HepG2 (cell line): ENCODE results near the gene STK11. TPM values are rescaled to one million over a fixed set of nuclear protein-coding genes. Genes with fewer than 3 reads are reported as not detected.

ENCODE experiments used
- BORCS8-MEF2B ChIP-seq: sonication (generic); formaldehyde crosslinking; IDR thresholded peaks from 2 replicates; pipeline ENCODE4 v1.8.0; 2022; ENCODE audit warnings: mild to moderate bottlenecking, missing genetic modification reagents
- FOXM1 ChIP-seq: sonication (generic); formaldehyde crosslinking; IDR thresholded peaks from 2 replicates; pipeline ENCODE4 v1.5.0; 2020; ENCODE audit warnings: missing genetic modification reagents
- KDM5A ChIP-seq: fragments of 200-600 bp; sonication (generic); IDR thresholded peaks from 2 replicates; pipeline ENCODE4 v1.7.0; 2018; ENCODE audit warnings: antibody characterized with exemption, mild to moderate bottlenecking, low read length, borderline replicate concordance
- KLF9 ChIP-seq: IDR thresholded peaks from 2 replicates; pipeline ENCODE4 v1.6.1; 2016; ENCODE audit warnings: low read depth
- RFXAP ChIP-seq: sonication (generic); formaldehyde crosslinking; IDR thresholded peaks from 2 replicates; pipeline ENCODE4 v1.4.0; 2020; ENCODE audit warnings: missing genetic modification reagents, borderline replicate concordance
- TSC22D2 ChIP-seq: sonication (generic); formaldehyde crosslinking; IDR thresholded peaks from 2 replicates; pipeline ENCODE4 v1.5.1; 2020; ENCODE audit warnings: missing genetic modification reagents, mild to moderate bottlenecking, borderline replicate concordance
- ZC3H4 ChIP-seq: sonication (generic); formaldehyde crosslinking; IDR thresholded peaks from 2 replicates; pipeline ENCODE4 v1.4.0; 2020; ENCODE audit warnings: missing genetic modification reagents, borderline replicate concordance
- ZNF143 ChIP-seq: sonication (generic); formaldehyde crosslinking; IDR thresholded peaks from 2 replicates; pipeline ENCODE4 v1.4.0; 2020; ENCODE audit warnings: missing genetic modification reagents
- ZNF724P ChIP-seq: sonication (generic); formaldehyde crosslinking; IDR thresholded peaks from 2 replicates; pipeline ENCODE4 v1.8.0; 2022; ENCODE audit warnings: missing genetic modification reagents, borderline replicate concordance
- ZSCAN29 ChIP-seq: sonication (generic); formaldehyde crosslinking; conservative IDR thresholded peaks from 2 replicates; pipeline ENCODE4 v1.4.0; 2020; ENCODE audit warnings: mild to moderate bottlenecking, missing genetic modification reagents
- polyA plus RNA-seq, 8 experiments: library from polyadenylated mRNA; depleted of rRNA in 3 of 8; stranded (reverse) in 7 of 8; unstranded in 1 of 8; fragments of >200 nt; fragmentation: Illumina TruSeq in 4 of 8; extraction: Trizol in 4 of 8; gene quantifications; 2 replicates each; pipeline versions ENCODE4 v1.2.1 to v1.2.3, GENCODE V29; 2011 to 2016; ENCODE audit warnings: low read depth in 4 of 8, missing spikeins in 1 of 8, mixed read lengths in 1 of 8; ENCODE audit not compliant: insufficient read depth in 1 of 8
- total RNA-seq, 5 experiments: library from RNA; depleted of rRNA; stranded (reverse); fragments of >200 nt; fragmentation: Illumina TruSeq; extraction: Trizol; gene quantifications; 2 replicates each; pipeline ENCODE4 v1.2.3, GENCODE V29; 2016; ENCODE audit warnings: low read depth in 1 of 5
- TF ChIP-seq, protein P1 (sequence below), 2 experiments: IDR thresholded peaks; 2 replicates each; pipeline ENCODE4 v1.6.1; 2011 to 2012; ENCODE audit warnings: low read length in 2 of 2, borderline replicate concordance in 1 of 2, low read depth in 1 of 2, mild to moderate bottlenecking in 1 of 2, moderate library complexity in 1 of 2
- TF ChIP-seq, protein P2 (sequence below): sonication (generic); formaldehyde crosslinking; IDR thresholded peaks from 2 replicates; pipeline ENCODE4 v1.5.0; 2020; ENCODE audit warnings: mild to moderate bottlenecking, missing genetic modification reagents
- TF ChIP-seq, protein P3 (sequence below): sonication (generic); formaldehyde crosslinking; IDR thresholded peaks from 2 replicates; pipeline ENCODE4 v1.5.0; 2020; ENCODE audit warnings: mild to moderate bottlenecking, missing genetic modification reagents, moderate library complexity
- TF ChIP-seq, protein P4 (sequence below), 2 experiments: sonication (generic) in 1 of 2; formaldehyde crosslinking in 1 of 2; IDR thresholded peaks; 2 replicates each; pipeline versions ENCODE4 v1.6.1 to v1.9.0; 2014 to 2022; ENCODE audit warnings: antibody characterized with exemption in 1 of 2, borderline replicate concordance in 1 of 2, inconsistent platforms in 1 of 2, low read depth in 1 of 2, missing genetic modification reagents in 1 of 2

STK11 gene
- total and polyA plus RNA-seq, 2 of the 13 experiments (the other 11 are each of a cell fraction or from before 2014, with no cell fraction given) = 27.5 to 43.6 TPM

DNA sequence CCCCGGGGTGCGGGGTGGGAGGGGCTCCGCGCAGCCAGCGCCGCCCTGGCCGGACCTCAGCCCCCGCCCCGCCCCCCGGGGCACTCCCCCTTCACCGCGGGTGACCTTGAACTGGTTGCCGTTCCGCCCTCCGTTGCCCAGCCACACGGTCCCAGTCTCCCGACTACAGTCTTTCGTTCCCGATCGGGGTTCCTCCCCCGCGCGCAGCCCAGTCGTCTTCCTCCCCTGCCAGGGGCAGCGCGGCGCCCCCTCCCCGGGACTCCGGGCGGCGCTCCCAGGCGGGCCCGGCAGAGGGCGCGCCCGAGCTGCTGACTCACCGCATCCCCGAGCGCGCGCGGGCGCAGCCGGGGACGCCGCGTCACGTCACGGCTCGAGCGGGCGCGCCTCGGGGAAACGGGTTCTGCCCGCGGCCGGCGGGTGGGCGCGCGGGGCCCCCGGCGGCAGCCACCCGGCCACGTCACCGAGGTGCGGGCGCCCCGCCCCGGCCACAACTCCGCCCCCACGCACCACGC, 43.3 kb downstream of the STK11 start (continued):
- TF ChIP-seq, protein P1, sequence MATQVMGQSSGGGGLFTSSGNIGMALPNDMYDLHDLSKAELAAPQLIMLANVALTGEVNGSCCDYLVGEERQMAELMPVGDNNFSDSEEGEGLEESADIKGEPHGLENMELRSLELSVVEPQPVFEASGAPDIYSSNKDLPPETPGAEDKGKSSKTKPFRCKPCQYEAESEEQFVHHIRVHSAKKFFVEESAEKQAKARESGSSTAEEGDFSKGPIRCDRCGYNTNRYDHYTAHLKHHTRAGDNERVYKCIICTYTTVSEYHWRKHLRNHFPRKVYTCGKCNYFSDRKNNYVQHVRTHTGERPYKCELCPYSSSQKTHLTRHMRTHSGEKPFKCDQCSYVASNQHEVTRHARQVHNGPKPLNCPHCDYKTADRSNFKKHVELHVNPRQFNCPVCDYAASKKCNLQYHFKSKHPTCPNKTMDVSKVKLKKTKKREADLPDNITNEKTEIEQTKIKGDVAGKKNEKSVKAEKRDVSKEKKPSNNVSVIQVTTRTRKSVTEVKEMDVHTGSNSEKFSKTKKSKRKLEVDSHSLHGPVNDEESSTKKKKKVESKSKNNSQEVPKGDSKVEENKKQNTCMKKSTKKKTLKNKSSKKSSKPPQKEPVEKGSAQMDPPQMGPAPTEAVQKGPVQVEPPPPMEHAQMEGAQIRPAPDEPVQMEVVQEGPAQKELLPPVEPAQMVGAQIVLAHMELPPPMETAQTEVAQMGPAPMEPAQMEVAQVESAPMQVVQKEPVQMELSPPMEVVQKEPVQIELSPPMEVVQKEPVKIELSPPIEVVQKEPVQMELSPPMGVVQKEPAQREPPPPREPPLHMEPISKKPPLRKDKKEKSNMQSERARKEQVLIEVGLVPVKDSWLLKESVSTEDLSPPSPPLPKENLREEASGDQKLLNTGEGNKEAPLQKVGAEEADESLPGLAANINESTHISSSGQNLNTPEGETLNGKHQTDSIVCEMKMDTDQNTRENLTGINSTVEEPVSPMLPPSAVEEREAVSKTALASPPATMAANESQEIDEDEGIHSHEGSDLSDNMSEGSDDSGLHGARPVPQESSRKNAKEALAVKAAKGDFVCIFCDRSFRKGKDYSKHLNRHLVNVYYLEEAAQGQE (IDR thresholded peaks at IDR 0.05; ENCODE audit: borderline replicate concordance in 1 of 2, low read depth in 1 of 2, low read length in 2 of 2) = no peak
- TF ChIP-seq RFXAP (no peak), ZSCAN29 (CRISPR knock-in tag) (no peak), ZC3H4 (peak; percentile 62; the same call in 1 of the 2 replicates), TSC22D2 (CRISPR knock-in tag) (no peak), ZNF143 (no peak), FOXM1 (no peak), BORCS8-MEF2B (CRISPR knock-in tag) (no peak), KDM5A (peak; percentile 47; the same call in 1 of the 2 replicates), KLF9 (no peak), ZNF724P (CRISPR knock-in tag) (0 out of 2 replicates have a peak, but pooled peaks have one; percentile 2)
- TF ChIP-seq, protein P2, sequence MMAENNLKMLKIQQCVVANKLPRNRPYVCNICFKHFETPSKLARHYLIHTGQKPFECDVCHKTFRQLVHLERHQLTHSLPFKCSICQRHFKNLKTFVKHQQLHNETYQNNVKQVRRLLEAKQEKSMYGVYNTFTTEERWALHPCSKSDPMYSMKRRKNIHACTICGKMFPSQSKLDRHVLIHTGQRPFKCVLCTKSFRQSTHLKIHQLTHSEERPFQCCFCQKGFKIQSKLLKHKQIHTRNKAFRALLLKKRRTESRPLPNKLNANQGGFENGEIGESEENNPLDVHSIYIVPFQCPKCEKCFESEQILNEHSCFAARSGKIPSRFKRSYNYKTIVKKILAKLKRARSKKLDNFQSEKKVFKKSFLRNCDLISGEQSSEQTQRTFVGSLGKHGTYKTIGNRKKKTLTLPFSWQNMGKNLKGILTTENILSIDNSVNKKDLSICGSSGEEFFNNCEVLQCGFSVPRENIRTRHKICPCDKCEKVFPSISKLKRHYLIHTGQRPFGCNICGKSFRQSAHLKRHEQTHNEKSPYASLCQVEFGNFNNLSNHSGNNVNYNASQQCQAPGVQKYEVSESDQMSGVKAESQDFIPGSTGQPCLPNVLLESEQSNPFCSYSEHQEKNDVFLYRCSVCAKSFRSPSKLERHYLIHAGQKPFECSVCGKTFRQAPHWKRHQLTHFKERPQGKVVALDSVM (CRISPR knock-in tag) = no peak
- TF ChIP-seq, protein P3, sequence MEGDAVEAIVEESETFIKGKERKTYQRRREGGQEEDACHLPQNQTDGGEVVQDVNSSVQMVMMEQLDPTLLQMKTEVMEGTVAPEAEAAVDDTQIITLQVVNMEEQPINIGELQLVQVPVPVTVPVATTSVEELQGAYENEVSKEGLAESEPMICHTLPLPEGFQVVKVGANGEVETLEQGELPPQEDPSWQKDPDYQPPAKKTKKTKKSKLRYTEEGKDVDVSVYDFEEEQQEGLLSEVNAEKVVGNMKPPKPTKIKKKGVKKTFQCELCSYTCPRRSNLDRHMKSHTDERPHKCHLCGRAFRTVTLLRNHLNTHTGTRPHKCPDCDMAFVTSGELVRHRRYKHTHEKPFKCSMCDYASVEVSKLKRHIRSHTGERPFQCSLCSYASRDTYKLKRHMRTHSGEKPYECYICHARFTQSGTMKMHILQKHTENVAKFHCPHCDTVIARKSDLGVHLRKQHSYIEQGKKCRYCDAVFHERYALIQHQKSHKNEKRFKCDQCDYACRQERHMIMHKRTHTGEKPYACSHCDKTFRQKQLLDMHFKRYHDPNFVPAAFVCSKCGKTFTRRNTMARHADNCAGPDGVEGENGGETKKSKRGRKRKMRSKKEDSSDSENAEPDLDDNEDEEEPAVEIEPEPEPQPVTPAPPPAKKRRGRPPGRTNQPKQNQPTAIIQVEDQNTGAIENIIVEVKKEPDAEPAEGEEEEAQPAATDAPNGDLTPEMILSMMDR = peak; percentile 56
- TF ChIP-seq, protein P4, sequence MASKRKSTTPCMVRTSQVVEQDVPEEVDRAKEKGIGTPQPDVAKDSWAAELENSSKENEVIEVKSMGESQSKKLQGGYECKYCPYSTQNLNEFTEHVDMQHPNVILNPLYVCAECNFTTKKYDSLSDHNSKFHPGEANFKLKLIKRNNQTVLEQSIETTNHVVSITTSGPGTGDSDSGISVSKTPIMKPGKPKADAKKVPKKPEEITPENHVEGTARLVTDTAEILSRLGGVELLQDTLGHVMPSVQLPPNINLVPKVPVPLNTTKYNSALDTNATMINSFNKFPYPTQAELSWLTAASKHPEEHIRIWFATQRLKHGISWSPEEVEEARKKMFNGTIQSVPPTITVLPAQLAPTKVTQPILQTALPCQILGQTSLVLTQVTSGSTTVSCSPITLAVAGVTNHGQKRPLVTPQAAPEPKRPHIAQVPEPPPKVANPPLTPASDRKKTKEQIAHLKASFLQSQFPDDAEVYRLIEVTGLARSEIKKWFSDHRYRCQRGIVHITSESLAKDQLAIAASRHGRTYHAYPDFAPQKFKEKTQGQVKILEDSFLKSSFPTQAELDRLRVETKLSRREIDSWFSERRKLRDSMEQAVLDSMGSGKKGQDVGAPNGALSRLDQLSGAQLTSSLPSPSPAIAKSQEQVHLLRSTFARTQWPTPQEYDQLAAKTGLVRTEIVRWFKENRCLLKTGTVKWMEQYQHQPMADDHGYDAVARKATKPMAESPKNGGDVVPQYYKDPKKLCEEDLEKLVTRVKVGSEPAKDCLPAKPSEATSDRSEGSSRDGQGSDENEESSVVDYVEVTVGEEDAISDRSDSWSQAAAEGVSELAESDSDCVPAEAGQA (IDR thresholded peaks at IDR 0.05; ENCODE audit: low read depth) = 0 out of 2 replicates have a peak, but pooled peaks have one; percentile 18
- TF ChIP-seq, protein P4 (CRISPR knock-in tag; IDR thresholded peaks at IDR 0.05; ENCODE audit: borderline replicate concordance) = no peak
